HG03095 (cell line): Measurements from ENCODE around the gene NEK5.

Source experiments
- ATAC-seq: cut with Tn5 transposase; IDR thresholded peaks from one replicate; pipeline ENCODE4 v1.9.1; 2021; ENCODE audit warnings: moderate library complexity; ENCODE audit not compliant: unreplicated experiment

NEK5 gene

DNA sequence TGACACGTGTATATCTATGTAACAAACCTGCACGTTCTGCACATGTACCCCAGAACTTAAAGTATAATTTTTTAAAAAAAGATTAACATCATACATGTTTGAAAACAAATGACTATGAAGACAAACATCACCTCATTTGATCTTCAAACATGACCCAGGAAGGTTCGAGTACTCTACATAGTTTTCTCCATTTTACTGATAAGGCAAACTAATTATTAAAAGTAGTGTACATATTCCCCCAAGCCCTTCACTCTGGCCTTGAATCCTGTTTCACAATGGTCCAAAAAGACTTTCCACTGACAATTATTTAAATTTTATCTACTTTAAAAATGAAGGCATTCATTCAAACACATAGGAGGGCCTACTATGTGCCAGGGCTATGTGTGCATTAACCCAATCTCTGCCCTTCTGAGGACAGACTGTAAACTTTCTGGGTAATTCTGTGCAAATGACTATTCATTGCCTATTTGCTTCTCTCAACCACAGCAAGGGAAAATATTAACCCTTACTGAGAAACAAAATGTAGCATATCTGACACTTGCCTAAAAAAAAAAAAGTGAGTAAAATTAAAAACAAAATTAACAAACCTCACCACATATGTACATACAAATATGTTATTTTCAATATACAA, 139.8 kb downstream of the NEK5 start:
- ATAC-seq = no peak
